ENCODE data around the gene TBC1D3B.

GRCh38 chr17:36129616-36130015 is 46.8 kb downstream of the TBC1D3B start:
- TF ChIP-seq JUNB (IDR thresholded peaks at IDR 0.05) (no peak), CBX5 (IDR thresholded peaks at IDR 0.05; ENCODE audit: low read depth) (no peak), MAX (IDR thresholded peaks at IDR 0.05; ENCODE audit: low read depth, low read length) (no peak), SRF (IDR thresholded peaks at IDR 0.05; ENCODE audit: low read depth in 2 of 2, low read length in 2 of 2) (no peak), SP1 (IDR thresholded peaks at IDR 0.05; ENCODE audit: low read depth, low read length) (no peak), SMC3 (IDR thresholded peaks at IDR 0.05; ENCODE audit: borderline replicate concordance, low read length) (no peak), CTCF (IDR thresholded peaks at IDR 0.05 in 2 of 3, conservative IDR thresholded peaks at IDR 0.05 in 1 of 3; ENCODE audit: control insufficient read depth in 2 of 3, extremely low read depth in 1 of 3, insufficient read depth in 1 of 3, low read depth in 3 of 3, low read length in 3 of 3) (no peak), HDAC2 (IDR thresholded peaks at IDR 0.05) (no peak), CEBPB (IDR thresholded peaks at IDR 0.05; ENCODE audit: borderline replicate concordance in 1 of 2, low read depth in 2 of 2, low read length in 2 of 2) (no peak), SIN3A (IDR thresholded peaks at IDR 0.05; ENCODE audit: low read depth, low read length) (no peak), ZBTB40 (IDR thresholded peaks at IDR 0.05; ENCODE audit: borderline replicate concordance) (no peak), MYC (IDR thresholded peaks at IDR 0.05; ENCODE audit: insufficient read depth, insufficient read length, insufficient replicate concordance, low read length, severe bottlenecking) (no peak), SREBF2 (IDR thresholded peaks at IDR 0.05; ENCODE audit: low read length) (no peak), POLR2A (IDR thresholded peaks at IDR 0.05; ENCODE audit: low read depth, low read length) (no peak)
